Adipocyte (in vitro differentiated cells): ENCODE results near the gene ADGRF3.
A peak's percentile ranks its signal among the peaks of the same experiment; 100 is the strongest.
"Not testable (repeated sequence)": the region's sequence is repeated elsewhere in the genome, so short reads cannot be mapped to it uniquely, and the experiment has no call there.

Experiments used
- DNase-seq: peaks from one replicate; pipeline ENCODE4 v3.0.0-alpha.2; 2015; ENCODE audit warnings: low read depth
- H3K27me3 ChIP-seq: replicated peaks from 2 replicates; pipeline ENCODE4 v1.7.0; 2013; ENCODE audit warnings: mild to moderate bottlenecking, low read length, moderate library complexity; ENCODE audit not compliant: control insufficient read depth, insufficient read depth
- H3K36me3 ChIP-seq: 2 replicates; pipeline ENCODE4 v1.7.0; 2013; ENCODE audit warnings: low read length, mild to moderate bottlenecking, moderate library complexity; ENCODE audit not compliant: control insufficient read depth, insufficient read depth, severe bottlenecking
- H3K4me1 ChIP-seq: 2 replicates; pipeline ENCODE4 v1.7.0; 2013; ENCODE audit warnings: mild to moderate bottlenecking, low read length, moderate library complexity; ENCODE audit not compliant: control insufficient read depth, insufficient read depth
- H3K4me3 ChIP-seq: 2 replicates; pipeline ENCODE4 v1.7.0; 2013; ENCODE audit warnings: mild to moderate bottlenecking, low read length, moderate library complexity
- H3K9ac ChIP-seq: 2 replicates; pipeline ENCODE4 v1.7.0; 2013; ENCODE audit warnings: mild to moderate bottlenecking, low read length, moderate library complexity
- H3K9me3 ChIP-seq: 2 replicates; pipeline ENCODE4 v1.7.0; 2013; ENCODE audit warnings: mild to moderate bottlenecking, low read length, moderate library complexity; ENCODE audit not compliant: control insufficient read depth

The ADGRF3 gene

GRCh38 chr2:26347286-26347865 lies 787 bp upstream of the ADGRF3 start:
- H3K9ac ChIP-seq = peak overlapping the region; percentile 90
- H3K27me3 ChIP-seq = no peaks in the 10 kb centered on the region
- peaks cover 26% of the 10 kb centered on the region for H3K4me1 ChIP-seq
- peak; percentile 76 for DNase-seq
- peak overlapping the region; percentile 95 for H3K4me3 ChIP-seq
- H3K36me3 ChIP-seq = no peaks in the 10 kb centered on the region
- no peaks in the 10 kb centered on the region for H3K9me3 ChIP-seq

- H3K4me1 ChIP-seq = peaks cover 26% of the 10 kb centered on the region
- H3K27me3 ChIP-seq = no peaks in the 10 kb centered on the region
- no peaks in the 10 kb centered on the region for H3K9me3 ChIP-seq
- DNase-seq = peak; percentile 100
- peak within 1 kb of the TSS; percentile 95 for H3K4me3 ChIP-seq
- H3K36me3 ChIP-seq = no peaks in the 10 kb centered on the region
- peak within 1 kb of the TSS; percentile 97 for H3K9ac ChIP-seq
These were observed 790 bp downstream of the ADGRF3 start, which contains the start of gene SELENOI for GRCh38 chr2:26345545-26346453. Gene SELENOI, plus strand, starts transcription at chr2:26346143. Its CDS starts 90 bp downstream, at chr2:26346233.

GRCh38 chr2:26345283-26345544 lies 1.4 kb downstream of the ADGRF3 start:
- DNase-seq = no peak
- Histone ChIP-seq H3K36me3 (no peaks in the 10 kb centered on the region), H3K4me3 (peak overlapping the region; percentile 95), H3K4me1 (peaks cover 26% of the 10 kb centered on the region), H3K9ac (peak overlapping the region; percentile 97), H3K27me3 (no peaks in the 10 kb centered on the region), H3K9me3 (no peaks in the 10 kb centered on the region)

DNA sequence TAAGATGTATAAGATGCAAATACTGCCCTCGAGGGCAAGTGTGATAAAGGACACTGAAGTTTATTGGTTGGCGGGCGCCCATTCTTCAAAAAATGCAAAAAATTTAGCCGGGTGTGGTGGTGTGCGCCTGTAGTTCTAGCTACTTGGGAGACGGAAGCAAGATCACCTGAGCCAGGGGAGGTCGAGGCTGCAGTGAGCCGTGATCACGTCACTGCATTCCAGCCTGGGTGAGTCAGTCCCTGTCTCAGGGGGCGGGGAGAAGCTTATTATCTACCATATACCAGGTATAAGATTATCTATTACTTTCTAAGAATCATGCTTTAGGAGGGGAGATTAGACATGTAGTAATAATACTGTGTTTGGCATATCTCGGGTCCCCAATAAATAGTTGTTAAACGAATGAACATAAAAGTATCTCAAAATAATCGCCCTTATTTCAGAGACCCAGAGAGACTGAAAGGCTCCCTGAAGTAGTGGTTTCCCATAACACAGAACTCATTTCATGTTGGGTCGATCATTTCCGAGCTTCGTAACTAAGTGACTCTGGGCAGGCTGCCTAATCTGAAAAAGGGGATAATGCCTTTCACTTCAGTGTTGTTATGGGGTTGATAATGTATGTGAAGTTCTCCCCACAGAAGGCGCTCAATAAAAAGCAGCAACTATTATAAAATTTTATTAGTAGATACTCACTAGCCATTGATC lies 1.9 kb downstream of the ADGRF3 start:
- peaks cover 26% of the 10 kb centered on the region for H3K4me1 ChIP-seq
- no peaks in the 10 kb centered on the region for H3K27me3 ChIP-seq
- peak; percentile 34 for DNase-seq
- peak overlapping the region; percentile 97 for H3K9ac ChIP-seq
- peak overlapping the region; percentile 95 for H3K4me3 ChIP-seq
- H3K36me3 ChIP-seq = no peaks in the 10 kb centered on the region
- H3K9me3 ChIP-seq = no peaks in the 10 kb centered on the region

DNA sequence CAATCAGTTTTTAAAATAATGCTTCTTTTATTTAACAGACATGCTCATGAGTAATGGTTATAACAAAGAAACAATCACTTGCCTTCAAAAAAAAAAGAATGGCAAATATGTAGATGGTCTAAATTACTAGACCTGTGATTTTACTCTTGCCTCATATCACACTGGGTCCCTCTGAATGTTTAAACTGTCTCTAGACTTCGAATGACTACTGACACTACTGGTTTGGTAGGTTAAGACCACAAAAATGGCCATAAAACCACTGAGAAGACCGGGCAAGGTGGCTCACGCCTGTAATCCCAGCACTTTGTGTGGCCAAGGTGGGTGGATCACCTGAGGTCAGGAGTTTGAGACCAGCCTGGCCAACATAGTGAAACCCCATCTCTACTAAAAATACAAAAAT lies 5.8 kb downstream of the ADGRF3 start:
- H3K9ac ChIP-seq = no peak overlapping the region
- no peaks in the 10 kb centered on the region for H3K9me3 ChIP-seq
- no peak for DNase-seq
- H3K4me1 ChIP-seq = peaks cover 11% of the 10 kb centered on the region
- H3K36me3 ChIP-seq = no peaks in the 10 kb centered on the region
- no peaks in the 10 kb centered on the region for H3K27me3 ChIP-seq
- no peak overlapping the region for H3K4me3 ChIP-seq

- DNase-seq = no peak
- Histone ChIP-seq H3K4me1 (no peaks in the 10 kb centered on the region), H3K36me3 (no peaks in the 10 kb centered on the region), H3K9ac (no peak overlapping the region), H3K9me3 (no peaks in the 10 kb centered on the region), H3K4me3 (no peak overlapping the region), H3K27me3 (no peaks in the 10 kb centered on the region)
These were observed 9.3 kb downstream of the ADGRF3 start for GRCh38 chr2:26337298-26337697.

DNA sequence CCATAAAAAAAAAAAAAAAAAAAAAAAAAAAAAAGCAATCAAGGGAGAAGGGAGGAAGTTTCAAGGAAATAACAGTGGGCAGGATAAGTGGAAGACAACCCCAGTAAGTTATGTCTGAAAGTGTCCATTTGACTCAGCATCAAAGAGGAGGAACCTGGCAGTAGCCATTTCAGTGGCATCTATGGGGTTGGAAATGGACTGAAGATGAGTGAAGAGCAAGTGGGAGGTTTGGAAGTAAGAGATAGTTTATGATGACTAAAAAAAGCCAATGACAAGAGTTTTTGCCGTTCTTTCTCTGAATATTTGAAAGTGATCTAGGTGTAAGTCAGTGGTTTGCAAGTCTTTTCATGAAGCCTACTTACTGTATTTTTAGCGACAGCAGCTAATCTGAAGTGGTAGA lies 9.9 kb downstream of the ADGRF3 start:
- no peak for DNase-seq
- Histone ChIP-seq H3K4me1 (no peaks in the 10 kb centered on the region), H3K9me3 (no peaks in the 10 kb centered on the region), H3K27me3 (no peaks in the 10 kb centered on the region), H3K4me3 (no peak overlapping the region), H3K9ac (no peak overlapping the region), H3K36me3 (no peaks in the 10 kb centered on the region)

- H3K9ac ChIP-seq = no peak overlapping the region
- no peak overlapping the region for H3K4me3 ChIP-seq
- H3K9me3 ChIP-seq = no peaks in the 10 kb centered on the region
- no peak for DNase-seq
- H3K36me3 ChIP-seq = no peaks in the 10 kb centered on the region
- H3K4me1 ChIP-seq = peaks cover 3% of the 10 kb centered on the region
- H3K27me3 ChIP-seq = no peaks in the 10 kb centered on the region
These were observed 11.4 kb downstream of the ADGRF3 start for GRCh38 chr2:26335231-26335630.

GRCh38 chr2:26333293-26333692 lies 13.3 kb downstream of the ADGRF3 start:
- Histone ChIP-seq H3K36me3 (no peaks in the 10 kb centered on the region), H3K4me3 (no peak overlapping the region), H3K9ac (no peak overlapping the region), H3K9me3 (no peaks in the 10 kb centered on the region), H3K27me3 (no peaks in the 10 kb centered on the region), H3K4me1 (peaks cover 6% of the 10 kb centered on the region)
- DNase-seq = no peak

DNA sequence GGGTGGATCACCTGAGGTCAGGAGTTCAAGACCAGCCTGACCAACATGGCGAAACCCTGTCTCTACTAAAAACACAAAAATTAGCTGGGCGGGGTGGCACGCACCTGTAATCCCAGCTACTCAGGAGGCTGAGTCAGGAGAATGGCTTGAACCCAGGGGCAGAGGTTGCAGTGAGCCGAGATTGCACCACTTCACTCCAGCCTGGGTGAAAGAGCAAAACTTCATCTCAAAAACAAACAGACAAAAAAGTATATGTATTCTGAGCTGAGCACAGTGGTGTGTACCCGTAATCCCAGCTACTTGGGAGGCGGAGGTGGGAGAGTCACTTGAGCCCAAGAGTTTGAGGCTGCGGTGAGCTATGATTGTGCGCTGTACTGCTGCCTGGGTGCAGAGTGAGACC lies 15.3 kb downstream of the ADGRF3 start:
- peaks cover 21% of the 10 kb centered on the region for H3K4me1 ChIP-seq
- H3K9ac ChIP-seq, DNase-seq: not testable (repeated sequence)

DNA sequence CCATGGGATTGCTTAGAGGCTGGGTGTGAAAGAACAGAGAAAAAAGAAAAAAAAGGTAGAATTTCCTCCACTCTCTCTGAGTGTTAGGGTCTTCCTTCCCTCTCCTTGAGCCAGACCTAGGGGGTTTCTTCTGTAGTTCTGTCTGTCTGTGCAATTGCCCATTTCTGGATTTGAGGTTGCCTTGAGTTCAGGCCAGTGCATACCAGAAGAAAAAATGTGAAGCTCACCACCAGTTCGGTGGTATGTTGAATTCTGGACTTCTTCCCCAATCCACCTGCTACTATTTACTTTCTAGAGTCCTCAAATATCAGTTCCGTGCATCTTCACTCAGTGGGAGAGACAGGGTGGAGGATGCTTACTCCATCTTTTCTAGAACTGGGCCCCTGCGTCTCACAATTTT lies 16.0 kb downstream of the ADGRF3 start:
- H3K27me3 ChIP-seq = no peaks in the 10 kb centered on the region
- no peaks in the 10 kb centered on the region for H3K9me3 ChIP-seq
- H3K4me3 ChIP-seq = no peak overlapping the region
- H3K4me1 ChIP-seq = peaks cover 27% of the 10 kb centered on the region
- DNase-seq = peak; percentile 19
- H3K36me3 ChIP-seq = no peaks in the 10 kb centered on the region
- peak overlapping the region; percentile 36 for H3K9ac ChIP-seq

More for the DNA sequence above, 15.3 kb downstream of the ADGRF3 start:
- not testable (repeated sequence) for H3K36me3 ChIP-seq, H3K9me3 ChIP-seq, H3K27me3 ChIP-seq, H3K4me3 ChIP-seq
